IPS-15b (cell line): ENCODE results near the gene ADH4.

Experiments used
- H3K27me3 ChIP-seq: one replicate; pipeline ENCODE4 v1.6.1; 2013; ENCODE audit warnings: low read length; ENCODE audit not compliant: control insufficient read depth, insufficient read depth
- H3K36me3 ChIP-seq: one replicate; pipeline ENCODE4 v1.6.1; 2013; ENCODE audit warnings: low read length; ENCODE audit not compliant: control insufficient read depth, insufficient read depth
- H3K4me1 ChIP-seq: one replicate; pipeline ENCODE4 v1.6.1; 2013; ENCODE audit warnings: mild to moderate bottlenecking, low read length; ENCODE audit not compliant: control insufficient read depth, insufficient read depth
- H3K4me3 ChIP-seq: one replicate; pipeline ENCODE4 v1.5.1; 2013; ENCODE audit warnings: low read depth, low read length
- H3K9ac ChIP-seq: one replicate; pipeline ENCODE4 v1.6.1; 2013; ENCODE audit warnings: low read depth, mild to moderate bottlenecking, low read length
- H3K9me3 ChIP-seq: one replicate; pipeline ENCODE4 v1.6.1; 2013; ENCODE audit warnings: mild to moderate bottlenecking, low read length; ENCODE audit not compliant: control insufficient read depth, insufficient read depth

Gene ADH4

DNA sequence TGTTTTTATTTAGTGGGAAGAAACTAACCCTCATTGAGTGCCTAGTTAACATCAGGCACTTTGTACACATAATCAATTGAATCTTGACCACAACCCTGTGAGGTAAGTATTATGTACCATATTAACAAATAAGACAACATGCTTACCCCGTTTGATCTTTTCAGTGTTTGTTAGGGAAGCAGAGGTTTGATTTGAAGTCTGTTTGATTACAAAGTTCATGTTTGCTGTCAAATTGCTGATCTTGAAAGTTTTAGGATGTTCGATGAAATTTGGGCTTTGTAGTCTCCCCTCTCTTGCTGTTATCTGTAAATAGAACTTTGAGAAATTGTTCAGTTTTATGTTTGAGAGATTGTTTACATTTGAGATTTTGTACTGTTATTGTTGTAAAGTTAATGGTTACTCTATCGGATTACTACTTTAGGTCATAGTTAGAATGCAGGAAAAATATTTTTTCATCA lies 13.4 kb upstream of the ADH4 start:
- Histone ChIP-seq H3K27me3 (no peaks in the 10 kb centered on the region), H3K4me1 (no peaks in the 10 kb centered on the region), H3K36me3 (no peaks in the 10 kb centered on the region), H3K9me3 (no peaks in the 10 kb centered on the region), H3K4me3 (no peak overlapping the region), H3K9ac (no peak overlapping the region)

DNA sequence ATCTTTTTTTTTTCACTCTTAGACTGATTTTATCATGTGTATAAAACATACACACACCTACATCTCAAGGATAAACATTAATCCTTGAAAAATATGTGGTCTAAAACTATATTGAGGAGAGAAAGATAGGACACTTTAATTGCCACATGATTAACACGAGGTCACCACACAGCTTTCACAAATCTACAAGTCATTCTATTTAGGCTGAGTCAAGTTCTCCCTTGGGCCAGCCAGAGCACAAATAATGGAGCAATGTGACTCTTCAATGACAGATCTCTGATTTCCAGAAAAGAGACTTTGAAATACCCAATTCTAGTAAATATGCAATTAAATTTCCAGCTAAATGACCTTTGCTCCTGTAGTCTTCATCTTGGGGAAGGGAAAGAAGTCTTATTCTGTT lies 12.9 kb upstream of the ADH4 start:
- Histone ChIP-seq H3K4me3 (no peak overlapping the region), H3K4me1 (no peaks in the 10 kb centered on the region), H3K36me3 (no peaks in the 10 kb centered on the region)

GRCh38 chr4:99154658-99155342 lies 10.7 kb upstream of the ADH4 start:
- Histone ChIP-seq H3K4me3 (no peak overlapping the region), H3K4me1 (no peaks in the 10 kb centered on the region), H3K27me3 (no peaks in the 10 kb centered on the region), H3K9me3 (peaks cover 6% of the 10 kb centered on the region), H3K9ac (no peak overlapping the region), H3K36me3 (no peaks in the 10 kb centered on the region)

More for the DNA sequence above, 12.9 kb upstream of the ADH4 start:
- Histone ChIP-seq H3K9ac (no peak overlapping the region), H3K27me3 (no peaks in the 10 kb centered on the region), H3K9me3 (no peaks in the 10 kb centered on the region)

DNA sequence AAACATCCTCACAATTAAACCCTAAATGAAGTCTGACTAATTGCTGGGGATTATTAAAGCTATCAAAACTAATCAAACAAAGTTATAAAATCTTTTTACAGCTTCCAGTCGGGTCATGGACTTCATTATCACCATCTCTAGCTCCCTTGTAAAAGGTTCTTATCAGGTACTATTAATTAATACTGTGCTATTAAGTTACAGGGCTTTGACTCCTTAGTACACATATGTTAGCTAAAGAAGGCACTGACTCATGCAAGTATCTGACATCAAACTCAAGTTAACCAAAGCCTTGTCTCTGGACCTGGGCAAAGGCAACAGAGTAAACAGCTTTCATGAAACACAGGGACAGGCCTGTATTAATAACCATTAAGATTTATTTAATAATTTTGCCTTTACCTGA lies 7.9 kb upstream of the ADH4 start:
- Histone ChIP-seq H3K4me1 (no peaks in the 10 kb centered on the region), H3K9ac (no peak overlapping the region), H3K4me3 (no peak overlapping the region), H3K9me3 (peaks cover 6% of the 10 kb centered on the region), H3K27me3 (no peaks in the 10 kb centered on the region), H3K36me3 (no peaks in the 10 kb centered on the region)

DNA sequence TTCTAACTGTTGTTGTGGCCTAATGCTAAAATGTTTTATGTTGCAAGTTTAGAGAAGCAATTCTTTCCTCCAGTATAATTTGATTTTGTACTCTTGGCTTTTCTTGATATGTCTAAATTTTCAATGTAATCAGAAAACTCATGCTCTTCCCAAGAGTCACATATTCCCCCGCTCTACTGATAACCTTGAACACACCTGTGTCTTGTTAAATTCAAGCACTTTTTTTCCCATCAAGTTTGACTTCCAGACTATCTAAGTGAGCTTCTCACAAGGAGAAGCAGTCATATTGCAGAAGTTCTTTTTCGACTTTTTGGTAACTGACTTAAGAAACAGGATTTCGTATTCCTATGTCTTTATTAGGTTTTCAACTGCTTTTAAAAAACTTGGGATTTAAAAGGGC lies 7.4 kb upstream of the ADH4 start:
- Histone ChIP-seq H3K4me3 (no peak overlapping the region), H3K27me3 (no peaks in the 10 kb centered on the region), H3K9me3 (peaks cover 6% of the 10 kb centered on the region), H3K9ac (no peak overlapping the region), H3K36me3 (no peaks in the 10 kb centered on the region), H3K4me1 (no peaks in the 10 kb centered on the region)

DNA sequence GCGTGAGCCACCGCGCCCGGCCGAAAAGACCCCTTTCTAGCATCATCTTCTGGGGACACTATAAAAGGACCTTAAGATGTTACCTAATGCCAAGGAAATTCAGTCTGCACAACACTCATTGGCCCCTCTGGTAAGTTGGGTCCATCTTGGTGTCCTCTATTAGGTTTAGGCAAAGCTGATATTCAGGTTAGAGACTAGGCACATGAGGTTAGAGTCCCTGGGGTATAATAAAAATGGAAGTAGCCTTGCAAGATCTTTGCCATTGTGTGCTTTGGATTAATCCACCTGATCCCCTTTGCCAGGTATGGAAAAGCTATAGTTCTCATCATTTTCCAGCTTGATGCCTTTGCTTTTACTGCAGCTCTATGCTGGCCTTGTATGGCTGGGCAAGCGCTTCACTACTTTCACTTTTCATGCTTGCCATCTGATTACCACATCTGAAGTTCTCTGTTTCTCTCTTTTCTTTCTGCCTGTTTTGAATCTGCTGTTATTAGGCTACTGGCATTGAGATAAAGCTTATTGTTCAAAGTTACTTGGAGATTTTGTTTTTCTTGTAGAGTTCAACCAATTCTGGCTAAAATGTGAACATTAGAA lies 5.4 kb upstream of the ADH4 start:
- Histone ChIP-seq H3K9me3 (peaks cover 6% of the 10 kb centered on the region), H3K4me1 (no peaks in the 10 kb centered on the region), H3K36me3 (no peaks in the 10 kb centered on the region), H3K9ac (no peak overlapping the region), H3K4me3 (no peak overlapping the region), H3K27me3 (no peaks in the 10 kb centered on the region)

- Histone ChIP-seq H3K36me3 (no peaks in the 10 kb centered on the region), H3K9me3 (peaks cover 6% of the 10 kb centered on the region), H3K4me1 (no peaks in the 10 kb centered on the region), H3K9ac (no peak overlapping the region), H3K27me3 (no peaks in the 10 kb centered on the region), H3K4me3 (no peak overlapping the region)
Measured at GRCh38 chr4:99148550-99148949, 4.5 kb upstream of the ADH4 start.

- no peak overlapping the region for H3K9ac ChIP-seq
- no peaks in the 10 kb centered on the region for H3K36me3 ChIP-seq
- no peaks in the 10 kb centered on the region for H3K4me1 ChIP-seq
- H3K27me3 ChIP-seq = no peaks in the 10 kb centered on the region
- H3K9me3 ChIP-seq = no peaks in the 10 kb centered on the region
- H3K4me3 ChIP-seq = no peak overlapping the region
Measured at GRCh38 chr4:99144587-99144986, 490 bp upstream of the ADH4 start.

- Histone ChIP-seq H3K9me3 (no peaks in the 10 kb centered on the region), H3K9ac (no peak overlapping the region), H3K27me3 (no peaks in the 10 kb centered on the region), H3K36me3 (no peaks in the 10 kb centered on the region), H3K4me1 (no peaks in the 10 kb centered on the region), H3K4me3 (no peak overlapping the region)
Measured at GRCh38 chr4:99136329-99136728, 7.8 kb downstream of the ADH4 start.

DNA sequence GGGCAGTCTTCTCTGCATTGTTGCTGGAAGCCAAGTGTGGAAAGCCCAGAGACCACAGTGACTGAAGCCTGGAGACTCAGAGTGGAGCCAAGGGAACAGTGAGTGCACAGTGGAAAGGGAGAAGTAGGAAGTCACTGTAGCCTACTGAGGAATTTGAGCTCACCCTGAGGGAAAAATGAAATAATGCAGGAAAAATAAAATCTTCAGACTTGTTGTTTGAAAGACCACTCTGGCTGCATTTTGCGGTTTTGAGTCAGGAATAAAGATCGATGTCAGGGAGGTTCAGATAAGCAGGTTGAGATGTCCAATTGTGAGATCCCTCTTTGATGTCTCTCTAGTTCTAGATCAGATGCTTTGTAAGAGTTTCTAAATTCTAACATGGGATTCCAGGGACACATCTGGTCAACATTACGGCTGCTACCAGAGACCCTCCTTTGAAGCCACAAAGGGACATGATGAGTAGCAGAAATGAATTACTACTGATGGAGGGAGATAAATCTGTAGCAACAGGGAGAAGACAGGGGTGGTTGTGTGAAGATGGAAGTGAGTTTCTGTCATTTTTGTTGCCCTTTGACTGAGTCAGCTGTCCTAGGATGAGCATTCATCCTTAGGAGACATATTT lies 8.4 kb downstream of the ADH4 start:
- Histone ChIP-seq H3K27me3 (no peaks in the 10 kb centered on the region), H3K9me3 (no peaks in the 10 kb centered on the region), H3K4me3 (no peak overlapping the region), H3K9ac (no peak overlapping the region), H3K4me1 (no peaks in the 10 kb centered on the region), H3K36me3 (no peaks in the 10 kb centered on the region)

DNA sequence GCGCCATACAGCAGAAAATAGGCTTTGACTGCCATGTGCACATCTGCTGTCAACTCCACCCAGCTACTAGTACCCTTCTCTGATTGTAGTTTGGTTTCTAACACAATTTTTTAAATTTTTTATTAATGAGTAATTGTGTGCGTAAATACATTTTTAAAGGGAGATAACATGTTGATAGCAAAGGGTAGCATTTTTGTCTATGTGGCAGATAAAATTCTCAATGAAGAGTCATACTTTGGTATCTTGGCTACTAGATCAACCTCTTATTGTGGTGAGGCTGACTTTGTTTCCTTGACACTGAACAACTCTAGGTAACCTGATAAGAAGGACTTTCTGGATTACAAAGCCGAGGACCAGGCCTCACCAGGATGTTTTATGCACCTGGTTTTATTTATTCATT lies 9.5 kb downstream of the ADH4 start:
- Histone ChIP-seq H3K9ac (no peak overlapping the region), H3K4me3 (no peak overlapping the region), H3K36me3 (no peaks in the 10 kb centered on the region), H3K9me3 (peaks cover 4% of the 10 kb centered on the region), H3K27me3 (no peaks in the 10 kb centered on the region), H3K4me1 (no peaks in the 10 kb centered on the region)

DNA sequence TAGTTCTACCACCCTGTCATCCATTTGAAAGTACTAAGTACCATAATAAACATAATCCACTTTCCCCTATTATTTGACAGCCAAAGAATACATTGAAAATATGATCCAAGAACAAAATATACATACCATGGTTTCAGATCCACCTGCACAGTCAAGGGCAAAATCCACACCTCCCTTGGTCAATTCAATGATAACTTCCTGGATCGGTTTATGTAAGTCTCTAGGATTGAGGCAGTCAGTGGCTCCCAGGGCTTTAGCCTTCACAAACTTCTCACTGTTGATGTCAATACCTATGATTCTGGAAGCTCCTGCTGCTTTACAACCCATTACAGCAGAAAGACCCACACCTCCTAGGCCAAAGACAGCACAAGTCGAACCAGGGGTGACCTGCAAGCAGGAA lies 12.7 kb downstream of the ADH4 start:
- H3K4me1 ChIP-seq = no peaks in the 10 kb centered on the region
- no peaks in the 10 kb centered on the region for H3K36me3 ChIP-seq
- H3K4me3 ChIP-seq = no peak overlapping the region
- no peaks in the 10 kb centered on the region for H3K27me3 ChIP-seq
- peaks cover 6% of the 10 kb centered on the region for H3K9me3 ChIP-seq
- no peak overlapping the region for H3K9ac ChIP-seq
